ENCODE results near the gene MXRA8. TPM values are rescaled to one million over a fixed set of nuclear protein-coding genes. Genes with fewer than 3 reads are reported as not detected.

MXRA8 gene
- total and polyA plus RNA-seq, 2 donors from 2014 or later: 26.0 to 64.7 TPM

GRCh38 chr1:1366699-1367066 is 8.3 kb upstream of the MXRA8 start:
- H3K27me3 ChIP-seq (ENCODE audit: control insufficient read depth, insufficient read depth, low read length): no peaks in the 10 kb centered on the region
- no peak overlapping the region for H3K4me3 ChIP-seq (ENCODE audit: low read length in 3 of 3)
- no peaks in the 10 kb centered on the region for H3K36me3 ChIP-seq (ENCODE audit: control insufficient read depth in 2 of 3, insufficient read depth in 3 of 3, low read length in 3 of 3)
- TF ChIP-seq, protein P1, sequence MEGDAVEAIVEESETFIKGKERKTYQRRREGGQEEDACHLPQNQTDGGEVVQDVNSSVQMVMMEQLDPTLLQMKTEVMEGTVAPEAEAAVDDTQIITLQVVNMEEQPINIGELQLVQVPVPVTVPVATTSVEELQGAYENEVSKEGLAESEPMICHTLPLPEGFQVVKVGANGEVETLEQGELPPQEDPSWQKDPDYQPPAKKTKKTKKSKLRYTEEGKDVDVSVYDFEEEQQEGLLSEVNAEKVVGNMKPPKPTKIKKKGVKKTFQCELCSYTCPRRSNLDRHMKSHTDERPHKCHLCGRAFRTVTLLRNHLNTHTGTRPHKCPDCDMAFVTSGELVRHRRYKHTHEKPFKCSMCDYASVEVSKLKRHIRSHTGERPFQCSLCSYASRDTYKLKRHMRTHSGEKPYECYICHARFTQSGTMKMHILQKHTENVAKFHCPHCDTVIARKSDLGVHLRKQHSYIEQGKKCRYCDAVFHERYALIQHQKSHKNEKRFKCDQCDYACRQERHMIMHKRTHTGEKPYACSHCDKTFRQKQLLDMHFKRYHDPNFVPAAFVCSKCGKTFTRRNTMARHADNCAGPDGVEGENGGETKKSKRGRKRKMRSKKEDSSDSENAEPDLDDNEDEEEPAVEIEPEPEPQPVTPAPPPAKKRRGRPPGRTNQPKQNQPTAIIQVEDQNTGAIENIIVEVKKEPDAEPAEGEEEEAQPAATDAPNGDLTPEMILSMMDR (IDR thresholded peaks at IDR 0.05; ENCODE audit: borderline replicate concordance, extremely low read depth, insufficient read depth): no peak
- H3K27ac ChIP-seq (ENCODE audit: low read depth in 2 of 2, low read length in 2 of 2): no peak overlapping the region
- H3K9ac ChIP-seq (ENCODE audit: low read length in 3 of 3): no peak overlapping the region
- H3K9me3 ChIP-seq (ENCODE audit: control insufficient read depth in 2 of 3, insufficient read depth in 1 of 3, low read length in 3 of 3): peaks cover 0 to 2% (median 0%) of the 10 kb centered on the region in 3 donors
- intact Hi-C loops (cut with DNase I): no loop called here
- peaks cover 0 to 2% (median 2%) of the 10 kb centered on the region in 3 donors for H3K4me1 ChIP-seq (ENCODE audit: control insufficient read depth in 2 of 3, insufficient read depth in 2 of 3, low read depth in 1 of 3, low read length in 3 of 3)
- FAIRE-seq (no peak), DNase-seq (no peak)

- DNase-seq (no peak), FAIRE-seq (no peak)
- TF ChIP-seq, protein P1 (IDR thresholded peaks at IDR 0.05; ENCODE audit: borderline replicate concordance, extremely low read depth, insufficient read depth): no peak
- H3K9me3 ChIP-seq (ENCODE audit: control insufficient read depth in 2 of 3, insufficient read depth in 1 of 3, low read length in 3 of 3): peaks cover 0 to 2% (median 0%) of the 10 kb centered on the region in 3 donors
- H3K4me3 ChIP-seq (ENCODE audit: low read length in 3 of 3): no peak overlapping the region
- no peak overlapping the region for H3K27ac ChIP-seq (ENCODE audit: low read depth in 2 of 2, low read length in 2 of 2)
- H3K36me3 ChIP-seq (ENCODE audit: control insufficient read depth in 2 of 3, insufficient read depth in 3 of 3, low read length in 3 of 3): no peaks in the 10 kb centered on the region
- intact Hi-C loops (cut with DNase I): no loop called here
- H3K4me1 ChIP-seq (ENCODE audit: control insufficient read depth in 2 of 3, insufficient read depth in 2 of 3, low read depth in 1 of 3, low read length in 3 of 3): peaks cover 0 to 4% (median 2%) of the 10 kb centered on the region in 3 donors
- no peaks in the 10 kb centered on the region for H3K27me3 ChIP-seq (ENCODE audit: control insufficient read depth, insufficient read depth, low read length)
- no peak overlapping the region for H3K9ac ChIP-seq (ENCODE audit: low read length in 3 of 3)
These were observed 7.7 kb upstream of the MXRA8 start for GRCh38 chr1:1365875-1366698.

DNA sequence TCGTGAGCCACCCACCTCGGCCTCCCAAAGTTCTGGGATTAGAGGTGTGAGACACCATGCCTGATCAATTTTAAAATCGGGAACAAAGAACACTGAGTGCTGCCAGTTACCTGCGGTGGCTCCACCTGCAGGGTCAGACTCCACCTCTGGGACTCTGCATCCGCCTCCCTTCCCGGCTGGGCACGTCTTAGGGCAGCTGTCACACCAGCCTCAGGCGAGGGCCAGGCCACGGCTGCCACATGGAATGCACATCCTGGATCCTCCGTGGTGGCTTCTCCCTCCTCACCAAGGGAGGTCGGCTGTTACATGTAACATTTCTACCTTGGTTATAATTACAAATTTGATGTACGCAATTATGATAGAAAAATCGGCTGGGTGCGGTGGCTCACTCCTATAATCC is 5.9 kb upstream of the MXRA8 start:
- H3K4me3 ChIP-seq (ENCODE audit: low read length in 3 of 3): no peak overlapping the region
- peaks cover 0 to 9% (median 2%) of the 10 kb centered on the region in 3 donors for H3K4me1 ChIP-seq (ENCODE audit: control insufficient read depth in 2 of 3, insufficient read depth in 2 of 3, low read depth in 1 of 3, low read length in 3 of 3)
- no peak for DNase-seq
- intact Hi-C loops (cut with DNase I): no loop called here
- FAIRE-seq: no peak
- peaks cover 0 to 2% (median 0%) of the 10 kb centered on the region in 3 donors for H3K9me3 ChIP-seq (ENCODE audit: control insufficient read depth in 2 of 3, insufficient read depth in 1 of 3, low read length in 3 of 3)
- H3K27me3 ChIP-seq (ENCODE audit: control insufficient read depth, insufficient read depth, low read length): no peaks in the 10 kb centered on the region
- H3K27ac ChIP-seq (ENCODE audit: low read depth in 2 of 2, low read length in 2 of 2): no peak overlapping the region
- no peaks in the 10 kb centered on the region for H3K36me3 ChIP-seq (ENCODE audit: control insufficient read depth in 2 of 3, insufficient read depth in 3 of 3, low read length in 3 of 3)
- no peak overlapping the region for H3K9ac ChIP-seq (ENCODE audit: low read length in 3 of 3)
- TF ChIP-seq, protein P1 (IDR thresholded peaks at IDR 0.05; ENCODE audit: borderline replicate concordance, extremely low read depth, insufficient read depth): no peak

Measured in kidney (tissue), 14 donors.